ENCODE measurements around the gene SBF1.
"Not testable (repeated sequence)": the region's sequence is repeated elsewhere in the genome, so short reads cannot be mapped to it uniquely, and the experiment has no call there.

The SBF1 gene

DNA sequence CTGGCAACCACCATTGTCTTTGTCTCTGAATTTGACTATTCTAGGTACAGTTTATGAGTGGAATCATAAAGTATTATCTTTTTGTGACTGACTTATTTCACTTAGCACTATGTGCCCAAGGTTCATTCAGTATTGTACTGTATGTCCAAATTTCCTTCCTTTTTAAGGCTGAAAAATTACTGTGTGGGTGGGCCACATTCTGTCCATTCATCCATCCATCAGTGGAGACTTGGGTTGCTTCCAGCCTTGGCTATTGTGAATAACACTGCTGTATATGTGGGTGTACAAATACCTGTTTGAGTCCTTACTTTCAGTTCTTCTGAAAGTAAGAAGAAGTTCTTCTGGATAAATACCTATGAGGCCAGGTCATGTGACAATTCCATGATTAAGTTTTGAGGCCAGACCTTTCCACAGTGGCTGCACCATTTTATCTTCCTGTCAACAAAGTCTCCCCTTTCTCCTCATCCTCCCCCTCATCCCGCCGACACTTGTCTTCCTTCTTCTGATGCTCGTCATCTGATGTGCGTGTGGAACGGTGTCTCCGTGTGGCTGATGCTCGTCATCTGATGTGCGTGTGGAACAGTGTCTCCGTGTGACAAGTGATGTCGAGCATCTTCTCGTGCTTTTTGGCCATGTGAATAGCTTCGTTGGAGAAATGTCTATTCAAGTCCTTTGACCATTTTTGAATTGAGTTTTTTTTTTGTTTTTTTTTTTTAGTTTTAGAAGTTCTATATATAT is 49.5 kb downstream of the SBF1 start:
- DNase-seq (ENCODE audit: low spot score) = peak; percentile 36

DNA sequence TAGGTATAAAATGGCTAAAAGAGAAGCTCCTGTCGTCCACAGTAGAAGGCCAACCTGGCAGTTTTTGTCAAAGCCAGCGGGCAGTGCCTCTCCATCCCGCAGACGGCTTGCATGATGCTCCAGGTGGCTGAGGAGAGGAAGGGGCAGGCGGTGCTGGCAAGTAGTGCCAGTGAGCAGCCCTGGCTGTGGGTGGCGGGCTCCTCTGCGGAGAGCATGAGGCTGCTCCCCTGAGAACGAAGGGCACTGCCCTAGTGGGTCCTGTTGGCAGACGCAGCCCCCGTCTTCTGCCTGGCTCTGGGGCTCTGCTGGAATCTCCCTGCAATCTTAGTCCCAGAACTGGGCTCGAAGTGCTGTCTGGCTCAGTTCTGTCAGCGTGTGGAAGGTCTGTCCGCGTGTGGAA is 50.9 kb downstream of the SBF1 start:
- DNase-seq (ENCODE audit: low spot score) = no peak

DNA sequence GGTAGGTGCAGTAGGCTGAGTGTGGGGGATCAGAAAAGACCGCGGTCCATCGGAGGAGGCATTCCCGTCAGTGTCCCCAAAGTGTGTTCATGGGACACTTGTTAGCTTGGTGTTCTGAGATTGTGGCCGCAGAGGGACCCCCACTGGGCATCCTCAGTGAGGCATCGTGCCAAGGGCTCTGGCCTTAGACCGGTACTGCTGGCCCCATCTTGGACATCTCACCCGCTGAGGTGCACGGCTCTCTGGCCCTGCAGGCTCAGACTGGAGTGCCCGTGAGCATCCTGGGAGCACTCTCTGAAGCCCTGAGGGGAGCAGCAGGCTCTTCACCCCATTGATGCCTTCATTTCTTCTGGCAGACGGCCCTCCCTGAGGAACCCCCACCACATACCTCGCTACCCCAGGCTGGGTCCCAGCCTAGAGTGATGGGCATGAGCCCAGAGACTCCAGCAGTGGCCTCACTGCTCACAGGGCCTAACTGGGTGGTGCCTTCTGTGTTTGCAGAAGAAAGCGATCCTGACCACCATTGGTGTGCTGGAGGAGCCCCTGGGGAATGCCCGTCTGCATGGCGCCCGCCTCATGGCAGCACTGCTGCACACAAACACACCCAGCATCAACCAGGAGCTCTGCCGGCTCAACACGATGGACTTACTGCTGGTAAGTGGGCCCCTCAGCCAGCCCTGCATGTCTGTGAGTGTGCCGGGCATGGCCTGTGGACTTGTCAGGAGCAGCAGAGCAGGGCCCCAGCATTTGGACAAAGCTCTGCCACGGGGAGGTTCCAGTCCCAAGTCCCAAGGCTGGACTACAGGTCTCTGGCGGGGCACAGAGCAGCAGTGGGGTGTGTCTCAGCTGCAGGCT is 51.6 kb downstream of the SBF1 start:
- no peak for DNase-seq (ENCODE audit: low spot score)

- no peak for DNase-seq (ENCODE audit: low spot score)
Observed at GRCh38 chr22:50422046-50422445, 52.8 kb downstream of the SBF1 start.

GRCh38 chr22:50420581-50420980 is 54.3 kb downstream of the SBF1 start:
- DNase-seq (ENCODE audit: low spot score) = no peak

DNA sequence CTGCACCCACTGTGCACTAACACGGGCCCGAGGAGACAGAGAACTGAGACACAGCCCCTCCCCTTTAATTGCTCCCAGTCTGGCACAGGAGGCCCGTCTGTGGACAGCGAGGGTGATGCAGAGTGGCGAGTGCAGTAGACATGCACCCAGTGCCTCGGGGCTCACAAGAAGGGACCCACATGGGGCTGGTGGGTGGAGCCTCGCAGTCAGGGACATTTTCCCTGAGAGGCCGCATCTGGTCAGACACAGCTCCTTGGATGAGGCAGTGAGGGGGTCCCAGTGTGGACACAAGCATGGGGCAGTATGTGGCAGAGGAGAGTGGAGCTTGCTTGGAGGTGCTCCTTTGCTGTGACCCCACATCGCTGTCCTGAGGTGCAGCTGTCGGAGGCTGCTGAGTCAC is 54.8 kb downstream of the SBF1 start:
- no peak for DNase-seq (ENCODE audit: low spot score)

DNA sequence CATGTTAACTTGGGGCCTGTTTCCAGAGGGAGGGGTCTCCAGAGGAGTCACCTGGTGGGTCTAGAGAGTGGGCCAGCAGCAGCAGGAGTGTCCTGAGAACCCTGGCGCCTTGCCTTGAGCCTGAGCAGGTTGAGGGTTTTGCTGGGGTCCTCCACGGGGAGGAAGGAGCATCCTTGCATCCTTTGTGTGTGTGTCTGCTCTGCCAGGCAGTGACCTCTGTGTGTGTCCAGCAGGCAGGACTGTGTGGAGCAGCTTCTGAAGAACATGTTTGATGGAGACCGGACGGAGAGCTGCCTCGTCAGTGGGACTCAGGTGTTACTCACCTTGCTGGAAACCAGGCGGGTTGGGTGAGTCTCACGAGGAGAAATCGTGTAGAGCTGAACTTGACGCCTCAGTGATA is 55.7 kb downstream of the SBF1 start:
- DNase-seq (ENCODE audit: low spot score) = no peak

- DNase-seq (ENCODE audit: low spot score) = peak; percentile 34
Observed at GRCh38 chr22:50418624-50419023, 56.2 kb downstream of the SBF1 start.

GRCh38 chr22:50417411-50418210 is 57.2 kb downstream of the SBF1 start:
- DNase-seq (ENCODE audit: low spot score) = no peak

DNA sequence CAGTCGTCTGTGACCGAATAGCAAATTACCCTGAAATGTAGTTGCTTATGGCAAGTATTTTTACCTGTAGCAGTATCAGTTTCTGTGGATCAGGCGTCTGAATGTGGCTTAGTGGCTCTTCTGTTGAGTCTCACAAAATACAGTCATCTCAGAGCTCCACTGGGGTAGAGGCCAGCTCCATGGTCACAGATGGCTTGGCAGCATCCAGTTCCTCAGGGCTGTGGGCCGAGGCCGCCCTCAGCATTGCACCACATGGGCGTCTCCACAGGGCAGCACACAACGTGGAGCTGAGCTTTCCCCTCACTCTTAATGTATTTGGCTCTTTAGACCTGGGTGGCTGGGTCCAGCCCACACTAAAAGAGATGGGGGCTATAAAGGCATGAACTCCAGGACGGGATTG is 57.8 kb downstream of the SBF1 start:
- DNase-seq (ENCODE audit: low spot score) = peak; percentile 25

GRCh38 chr22:50415426-50415825 is 59.4 kb downstream of the SBF1 start:
- no peak for DNase-seq (ENCODE audit: low spot score)

GRCh38 chr22:50414476-50415248 is 60.2 kb downstream of the SBF1 start:
- no peak for DNase-seq (ENCODE audit: low spot score)

DNA sequence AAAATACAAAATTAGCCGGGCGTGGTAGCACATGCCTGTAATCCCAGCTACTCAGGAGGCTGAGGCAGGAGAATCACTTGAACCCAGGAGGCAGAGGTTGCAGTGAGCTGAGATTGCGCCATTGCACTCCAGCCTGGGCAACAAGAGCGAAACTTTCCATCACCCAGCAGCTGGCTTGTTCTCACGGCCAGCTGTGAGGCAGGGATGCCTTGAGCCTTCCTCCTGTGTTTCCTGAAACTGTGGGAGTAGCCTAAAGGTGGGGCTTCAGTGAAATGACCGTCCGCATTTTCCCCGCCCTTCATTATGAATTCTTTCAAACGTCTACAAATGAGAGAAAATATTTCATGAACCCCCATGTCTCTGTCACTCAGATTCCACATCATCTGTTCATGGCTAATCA is 65.9 kb downstream of the SBF1 start:
- DNase-seq (ENCODE audit: low spot score) = not testable (repeated sequence)

DNA sequence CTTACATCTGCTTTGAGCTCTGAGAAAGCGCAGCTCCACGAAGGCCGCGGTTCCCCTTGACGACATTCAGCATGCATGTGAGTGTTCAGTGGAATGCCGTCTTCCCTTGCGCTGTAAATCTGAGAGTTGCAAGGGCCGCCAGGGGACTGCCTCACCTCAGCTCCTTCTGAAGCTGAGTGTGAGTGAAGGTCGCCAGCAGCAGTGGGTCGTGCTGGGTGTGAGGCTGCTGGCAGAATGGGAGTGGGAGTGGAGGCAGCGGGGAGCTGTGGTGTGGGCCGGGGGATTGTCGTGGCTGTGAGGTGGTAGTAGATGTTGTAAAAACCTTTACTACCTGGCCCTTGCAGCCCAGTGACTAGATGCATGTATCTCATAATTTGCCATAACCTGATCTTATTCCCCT is 66.5 kb downstream of the SBF1 start:
- DNase-seq (ENCODE audit: low spot score) = no peak

GRCh38 chr22:50406416-50407170 is 68.2 kb downstream of the SBF1 start:
- DNase-seq (ENCODE audit: low spot score) = no peak

GRCh38 chr22:50403701-50404101 is 71.1 kb downstream of the SBF1 start:
- peak; percentile 44 for DNase-seq (ENCODE audit: low spot score)

GRCh38 chr22:50401907-50402306 is 72.9 kb downstream of the SBF1 start:
- DNase-seq (ENCODE audit: low spot score) = no peak

DNA sequence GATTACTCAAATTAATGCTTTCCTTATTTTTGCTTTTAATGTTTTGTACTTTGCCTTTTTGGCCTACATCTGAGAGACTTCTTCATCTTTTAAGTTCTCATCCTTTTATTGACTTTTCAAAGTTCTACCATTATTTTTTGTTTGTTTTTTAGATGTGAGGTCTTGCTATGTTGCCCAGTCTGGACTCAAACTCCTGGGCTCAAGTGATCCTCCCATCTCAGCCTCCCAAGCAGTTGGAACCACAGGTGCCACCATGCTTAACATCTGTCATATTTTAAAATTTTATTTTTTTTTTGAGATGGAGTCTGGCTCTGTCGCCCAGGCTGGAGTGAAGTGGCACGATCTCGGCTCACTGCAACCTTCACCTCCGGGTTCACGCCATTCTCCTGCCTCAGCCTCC is 73.9 kb downstream of the SBF1 start:
- DNase-seq (ENCODE audit: low spot score) = no peak

DNA sequence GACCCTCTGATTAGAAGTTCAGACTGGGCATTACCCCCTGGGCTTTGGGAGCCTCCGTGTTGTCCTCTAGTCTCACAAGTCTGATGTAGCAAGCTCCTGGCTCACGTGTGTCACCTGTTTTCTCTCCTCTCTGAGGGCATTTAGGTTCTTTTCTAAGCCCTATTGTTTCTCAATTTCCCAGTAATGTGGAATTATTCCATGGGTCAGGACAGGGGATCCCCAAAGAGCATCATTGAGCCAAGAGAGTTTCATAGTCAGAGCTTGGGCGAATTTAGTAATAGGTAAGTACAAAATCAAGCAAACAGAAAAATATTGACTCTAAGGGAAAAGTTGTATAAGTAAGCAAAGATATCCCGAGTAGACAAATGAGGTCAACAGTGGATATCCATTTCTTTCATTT is 74.4 kb downstream of the SBF1 start:
- DNase-seq (ENCODE audit: low spot score) = no peak

GRCh38 chr22:50399751-50400331 is 75.0 kb downstream of the SBF1 start:
- peak; percentile 40 for DNase-seq (ENCODE audit: low spot score)
